Thyroid gland (tissue), 4 donors: ENCODE data around the gene TTLL8. TPM values are rescaled to one million over a fixed set of nuclear protein-coding genes. Genes with fewer than 3 reads are reported as not detected.

Source experiments
- DNase-seq, 2 donors: peaks; one replicate each; pipeline ENCODE4 v3.0.0-alpha.2; 2019
- H3K27ac ChIP-seq, 3 donors: fragments of 200-600 bp; sonication (generic); 1 replicate in 2 of 3; 2 replicates in 1 of 3; pipeline ENCODE4 v1.5.1; 2016 to 2019; ENCODE audit warnings: mild to moderate bottlenecking in 1 of 3, moderate library complexity in 1 of 3
- H3K27me3 ChIP-seq: fragments of 200-600 bp; sonication (generic); one replicate; pipeline ENCODE4 v1.5.1; 2019
- H3K36me3 ChIP-seq, 2 donors: fragments of 200-600 bp; sonication (generic); one replicate each; pipeline ENCODE4 v1.5.1; 2016 to 2019
- H3K4me1 ChIP-seq, 2 donors: fragments of 200-600 bp; sonication (generic); one replicate each; pipeline ENCODE4 v1.5.1; 2017 to 2019
- H3K4me3 ChIP-seq, 3 donors: fragments of 200-600 bp; sonication (generic); replicated peaks in 1 of 3; 1 replicate in 2 of 3; 2 replicates in 1 of 3; pipeline ENCODE4 v1.5.1; 2016; ENCODE audit warnings: mild to moderate bottlenecking in 1 of 3
- H3K9me3 ChIP-seq: fragments of 200-600 bp; sonication (generic); one replicate; pipeline ENCODE4 v1.5.1; 2017
- POLR2A ChIP-seq, 2 donors: fragments of 450-650 bp; IDR thresholded peaks; one replicate each; pipeline ENCODE4 v1.6.1; 2017; ENCODE audit warnings: antibody characterized with exemption in 2 of 2, mild to moderate bottlenecking in 2 of 2, moderate library complexity in 1 of 2
- WGBS, 2 donors: methylation state at CpG; one replicate each; pipeline ENCODE4 v1.1.5; 2017; 5-methylcytosine and 5-hydroxymethylcytosine counted together
- intact Hi-C: fragments of 100-400 bp; cut with DNase I; formaldehyde crosslinking; loops from one replicate; pipeline ENCODE4 v1.15.1; 2023
- total RNA-seq, 4 donors: library from RNA; depleted of rRNA; stranded (reverse); fragments of >200 nt; gene quantifications; one replicate each; pipeline ENCODE4 v1.2.3, GENCODE V29; 2016
- TF ChIP-seq, protein P1 (sequence below), 6 experiments: fragments of 200-600 bp in 3 of 6; fragments of 450-650 bp in 3 of 6; sonication (generic) in 3 of 6; IDR thresholded peaks; one replicate each; pipeline ENCODE4 v1.5.1; 2016 to 2019; ENCODE audit warnings: antibody characterized with exemption in 6 of 6, mild to moderate bottlenecking in 2 of 6, inconsistent platforms in 1 of 6, moderate library complexity in 1 of 6

TTLL8 gene
- total RNA-seq, 4 donors from 2014 or later, result not detected

- Histone ChIP-seq H3K4me3 (no peak overlapping the region), H3K27me3 (no peaks in the 10 kb centered on the region), H3K36me3 (no peaks in the 10 kb centered on the region), H3K9me3 (no peaks in the 10 kb centered on the region), H3K27ac (no peak overlapping the region), H3K4me1 (peaks cover under 1 to 1% of the 10 kb centered on the region in 2 donors)
- WGBS, 2 donors, result 86 to 87% methylated on average over 14 of the region's 14 CpGs
- intact Hi-C loops, result no loop called here
- TF ChIP-seq, protein P1, sequence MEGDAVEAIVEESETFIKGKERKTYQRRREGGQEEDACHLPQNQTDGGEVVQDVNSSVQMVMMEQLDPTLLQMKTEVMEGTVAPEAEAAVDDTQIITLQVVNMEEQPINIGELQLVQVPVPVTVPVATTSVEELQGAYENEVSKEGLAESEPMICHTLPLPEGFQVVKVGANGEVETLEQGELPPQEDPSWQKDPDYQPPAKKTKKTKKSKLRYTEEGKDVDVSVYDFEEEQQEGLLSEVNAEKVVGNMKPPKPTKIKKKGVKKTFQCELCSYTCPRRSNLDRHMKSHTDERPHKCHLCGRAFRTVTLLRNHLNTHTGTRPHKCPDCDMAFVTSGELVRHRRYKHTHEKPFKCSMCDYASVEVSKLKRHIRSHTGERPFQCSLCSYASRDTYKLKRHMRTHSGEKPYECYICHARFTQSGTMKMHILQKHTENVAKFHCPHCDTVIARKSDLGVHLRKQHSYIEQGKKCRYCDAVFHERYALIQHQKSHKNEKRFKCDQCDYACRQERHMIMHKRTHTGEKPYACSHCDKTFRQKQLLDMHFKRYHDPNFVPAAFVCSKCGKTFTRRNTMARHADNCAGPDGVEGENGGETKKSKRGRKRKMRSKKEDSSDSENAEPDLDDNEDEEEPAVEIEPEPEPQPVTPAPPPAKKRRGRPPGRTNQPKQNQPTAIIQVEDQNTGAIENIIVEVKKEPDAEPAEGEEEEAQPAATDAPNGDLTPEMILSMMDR (IDR thresholded peaks at IDR 0.05), result no peak
- no peak for TF ChIP-seq POLR2A (IDR thresholded peaks at IDR 0.05)
- no peak for DNase-seq
Observed at GRCh38 chr22:49977578-49977977, 80.5 kb downstream of the TTLL8 start.

GRCh38 chr22:49976439-49977175 lies 81.5 kb downstream of the TTLL8 start:
- Histone ChIP-seq H3K36me3 (no peaks in the 10 kb centered on the region), H3K4me1 (peaks cover 10 to 11% of the 10 kb centered on the region in 2 donors), H3K27me3 (no peaks in the 10 kb centered on the region), H3K27ac (no peak overlapping the region), H3K4me3 (no peak overlapping the region), H3K9me3 (no peaks in the 10 kb centered on the region)
- intact Hi-C loops, result no loop called here
- WGBS, 2 donors, result 68 to 78% methylated on average over 15 of the region's 15 CpGs
- DNase-seq, result no peak
- TF ChIP-seq, protein P1 (IDR thresholded peaks at IDR 0.05), result no peak
- no peak for TF ChIP-seq POLR2A (IDR thresholded peaks at IDR 0.05)

GRCh38 chr22:49975543-49976389 lies 82.3 kb downstream of the TTLL8 start:
- Histone ChIP-seq H3K9me3 (no peaks in the 10 kb centered on the region), H3K27ac (peak overlapping the region in 1 of 3 donors; percentile 24), H3K36me3 (no peaks in the 10 kb centered on the region), H3K27me3 (no peaks in the 10 kb centered on the region), H3K4me1 (peaks cover 18% of the 10 kb centered on the region in 2 donors), H3K4me3 (no peak overlapping the region)
- intact Hi-C loops, result no loop called here
- DNase-seq, result no peak
- 44 to 49% methylated on average over 16 of the region's 17 CpGs for WGBS, 2 donors
- TF ChIP-seq, protein P1 (IDR thresholded peaks at IDR 0.05), result no peak
- no peak for TF ChIP-seq POLR2A (IDR thresholded peaks at IDR 0.05)

GRCh38 chr22:49973018-49973961 lies 84.8 kb downstream of the TTLL8 start:
- intact Hi-C loops, result no loop called here
- no peak for DNase-seq
- Histone ChIP-seq H3K4me3 (no peak overlapping the region), H3K9me3 (no peaks in the 10 kb centered on the region), H3K4me1 (peaks cover 20 to 39% of the 10 kb centered on the region in 2 donors), H3K36me3 (no peaks in the 10 kb centered on the region), H3K27me3 (no peaks in the 10 kb centered on the region), H3K27ac (peak overlapping the region in 1 of 3 donors; percentile 94)
- whole genome bisulfite sequencing, 2 donors, result 88 to 92% methylated on average over 5 of the region's 5 CpGs
- no peak for TF ChIP-seq POLR2A (IDR thresholded peaks at IDR 0.05)
- TF ChIP-seq, protein P1 (IDR thresholded peaks at IDR 0.05), result no peak
